C4-2B (cell line): ENCODE data around the gene OR52E1.

Experiments used
- ZFX ChIP-seq: fragments of 450-650 bp; IDR thresholded peaks from 2 replicates; pipeline ENCODE4 v1.6.1; 2017
- TF ChIP-seq, protein P1 (sequence below): fragments of 450-650 bp; conservative IDR thresholded peaks from 2 replicates; pipeline ENCODE4 v1.5.1; 2017; ENCODE audit warnings: mild to moderate bottlenecking

DNA sequence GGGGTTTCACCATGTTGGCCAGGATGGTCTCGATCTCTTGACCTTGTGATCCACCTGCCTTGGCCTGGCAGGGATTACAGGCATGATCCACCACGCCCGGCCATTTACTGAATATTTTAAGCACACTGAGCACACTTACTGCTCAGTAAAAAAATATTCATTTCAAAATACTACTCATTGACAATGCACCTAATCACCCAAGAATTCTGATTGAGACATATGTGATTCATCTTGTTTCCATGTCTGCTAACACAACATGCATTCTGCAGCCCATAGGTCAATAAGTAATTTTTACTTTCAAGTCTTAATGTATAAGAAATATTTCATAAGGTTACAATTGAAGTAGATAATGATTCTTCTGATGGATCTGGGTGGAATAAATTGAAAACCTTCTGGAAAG is 27.3 kb upstream of the OR52E1 start:
- TF ChIP-seq, protein P1, sequence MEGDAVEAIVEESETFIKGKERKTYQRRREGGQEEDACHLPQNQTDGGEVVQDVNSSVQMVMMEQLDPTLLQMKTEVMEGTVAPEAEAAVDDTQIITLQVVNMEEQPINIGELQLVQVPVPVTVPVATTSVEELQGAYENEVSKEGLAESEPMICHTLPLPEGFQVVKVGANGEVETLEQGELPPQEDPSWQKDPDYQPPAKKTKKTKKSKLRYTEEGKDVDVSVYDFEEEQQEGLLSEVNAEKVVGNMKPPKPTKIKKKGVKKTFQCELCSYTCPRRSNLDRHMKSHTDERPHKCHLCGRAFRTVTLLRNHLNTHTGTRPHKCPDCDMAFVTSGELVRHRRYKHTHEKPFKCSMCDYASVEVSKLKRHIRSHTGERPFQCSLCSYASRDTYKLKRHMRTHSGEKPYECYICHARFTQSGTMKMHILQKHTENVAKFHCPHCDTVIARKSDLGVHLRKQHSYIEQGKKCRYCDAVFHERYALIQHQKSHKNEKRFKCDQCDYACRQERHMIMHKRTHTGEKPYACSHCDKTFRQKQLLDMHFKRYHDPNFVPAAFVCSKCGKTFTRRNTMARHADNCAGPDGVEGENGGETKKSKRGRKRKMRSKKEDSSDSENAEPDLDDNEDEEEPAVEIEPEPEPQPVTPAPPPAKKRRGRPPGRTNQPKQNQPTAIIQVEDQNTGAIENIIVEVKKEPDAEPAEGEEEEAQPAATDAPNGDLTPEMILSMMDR: no peak
- TF ChIP-seq ZFX: no peak
